SHP77 treated with DMSO at 0.1 percent for 48 hours (cell line): Measurements from ENCODE around the gene SDR9C7.
"Not testable (repeated sequence)": the region's sequence is repeated elsewhere in the genome, so short reads cannot be mapped to it uniquely, and the experiment has no call there.

Experiments
- DNase-seq: peaks from one replicate; lab custom pipeline; 2025; lab: John Stamatoyannopoulos, UW

SDR9C7 gene

GRCh38 chr12:56916296-56916995, 17.8 kb downstream of the SDR9C7 start:
- DNase-seq, result no peak

- DNase-seq, result no peak
These were observed 19.5 kb downstream of the SDR9C7 start for GRCh38 chr12:56914724-56915123.

- DNase-seq, result no peak
These were observed 20.0 kb downstream of the SDR9C7 start for GRCh38 chr12:56914256-56914655.

- DNase-seq, result not testable (repeated sequence)
These were observed 24.8 kb downstream of the SDR9C7 start for GRCh38 chr12:56909403-56909802.

- DNase-seq, result no peak
These were observed 26.1 kb downstream of the SDR9C7 start for GRCh38 chr12:56908136-56908535.

GRCh38 chr12:56905852-56906251, 28.4 kb downstream of the SDR9C7 start:
- no peak for DNase-seq

- no peak for DNase-seq
These were observed 30.8 kb downstream of the SDR9C7 start for GRCh38 chr12:56903374-56903773.

- not testable (repeated sequence) for DNase-seq
These were observed 32.9 kb downstream of the SDR9C7 start for GRCh38 chr12:56901313-56901712.

GRCh38 chr12:56900583-56900982, 33.6 kb downstream of the SDR9C7 start:
- no peak for DNase-seq

- no peak for DNase-seq
These were observed 35.3 kb downstream of the SDR9C7 start for GRCh38 chr12:56898938-56899337.

GRCh38 chr12:56897844-56898361, 36.3 kb downstream of the SDR9C7 start:
- DNase-seq, result no peak

GRCh38 chr12:56896082-56896481, 38.1 kb downstream of the SDR9C7 start:
- no peak for DNase-seq

GRCh38 chr12:56894698-56895368, 39.4 kb downstream of the SDR9C7 start:
- no peak for DNase-seq

- DNase-seq, result not testable (repeated sequence)
These were observed 42.3 kb downstream of the SDR9C7 start for GRCh38 chr12:56891885-56892284.

GRCh38 chr12:56886319-56886718, 47.9 kb downstream of the SDR9C7 start:
- DNase-seq, result no peak

GRCh38 chr12:56885316-56885715, 48.9 kb downstream of the SDR9C7 start:
- DNase-seq, result no peak

- DNase-seq, result no peak
These were observed 49.8 kb downstream of the SDR9C7 start for GRCh38 chr12:56884421-56884820.

GRCh38 chr12:56882407-56882806, 51.8 kb downstream of the SDR9C7 start:
- not testable (repeated sequence) for DNase-seq

GRCh38 chr12:56880125-56880992, 53.8 kb downstream of the SDR9C7 start:
- DNase-seq, result no peak

- not testable (repeated sequence) for DNase-seq
These were observed 54.7 kb downstream of the SDR9C7 start for GRCh38 chr12:56879240-56880124.

GRCh38 chr12:56878010-56878339, 56.2 kb downstream of the SDR9C7 start:
- DNase-seq, result no peak
